Measurements from ENCODE around the gene GPC6.

Gene GPC6

DNA sequence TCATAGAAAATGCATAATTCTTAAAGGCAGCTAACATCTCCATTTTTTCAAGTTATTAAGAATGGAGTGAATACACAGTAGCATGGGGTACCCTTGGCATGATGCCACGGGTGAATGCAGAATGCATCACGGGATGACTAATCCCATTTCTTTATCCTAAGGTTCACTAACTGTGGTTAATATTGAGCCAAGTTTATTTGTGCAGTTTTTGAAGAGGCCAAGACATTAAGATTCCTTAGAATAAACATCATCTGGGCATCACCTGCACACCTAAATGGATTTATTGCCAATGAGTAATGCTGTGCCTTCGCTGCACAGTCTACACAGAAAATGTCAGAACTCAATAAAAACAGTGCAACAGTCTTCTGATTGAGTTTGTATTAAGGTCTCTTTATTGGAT is 333.1 kb downstream of the GPC6 start:
- CTCF ChIA-PET, result interaction anchor here (0.7 kb wide), 1 partner anchor 85 kb away, joined by 3 read pairs; no protein-coding TSS in a partner anchor
- DNase-seq (ENCODE audit: extremely low spot score), result no peak
- no peak for TF ChIP-seq ARNT (IDR thresholded peaks at IDR 0.05)
- TF ChIP-seq L3MBTL2 (conservative IDR thresholded peaks at IDR 0.05), result no peak
- no peak for TF ChIP-seq FOXA1 (IDR thresholded peaks at IDR 0.05)
- TF ChIP-seq NFRKB (IDR thresholded peaks at IDR 0.05), result no peak
- TF ChIP-seq CTBP1 (IDR thresholded peaks at IDR 0.05; ENCODE audit: borderline replicate concordance), result no peak
- TF ChIP-seq, protein P1, sequence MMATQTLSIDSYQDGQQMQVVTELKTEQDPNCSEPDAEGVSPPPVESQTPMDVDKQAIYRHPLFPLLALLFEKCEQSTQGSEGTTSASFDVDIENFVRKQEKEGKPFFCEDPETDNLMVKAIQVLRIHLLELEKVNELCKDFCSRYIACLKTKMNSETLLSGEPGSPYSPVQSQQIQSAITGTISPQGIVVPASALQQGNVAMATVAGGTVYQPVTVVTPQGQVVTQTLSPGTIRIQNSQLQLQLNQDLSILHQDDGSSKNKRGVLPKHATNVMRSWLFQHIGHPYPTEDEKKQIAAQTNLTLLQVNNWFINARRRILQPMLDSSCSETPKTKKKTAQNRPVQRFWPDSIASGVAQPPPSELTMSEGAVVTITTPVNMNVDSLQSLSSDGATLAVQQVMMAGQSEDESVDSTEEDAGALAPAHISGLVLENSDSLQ (IDR thresholded peaks at IDR 0.05), result no peak
- no peak for TF ChIP-seq FOXK2 (IDR thresholded peaks at IDR 0.05)
- TF ChIP-seq BHLHE40 (IDR thresholded peaks at IDR 0.05; ENCODE audit: borderline replicate concordance), result no peak
- TF ChIP-seq HDGF (IDR thresholded peaks at IDR 0.05; ENCODE audit: borderline replicate concordance), result no peak
- TF ChIP-seq TARDBP (IDR thresholded peaks at IDR 0.05), result no peak
- no peak for TF ChIP-seq ZNF384 (IDR thresholded peaks at IDR 0.05)
- no peak for TF ChIP-seq SUZ12 (IDR thresholded peaks at IDR 0.05)
- TF ChIP-seq ELF4 (IDR thresholded peaks at IDR 0.05), result no peak
- TF ChIP-seq LEF1 (IDR thresholded peaks at IDR 0.05; ENCODE audit: borderline replicate concordance), result no peak
- TF ChIP-seq FOXM1 (IDR thresholded peaks at IDR 0.05; ENCODE audit: borderline replicate concordance), result no peak
- no peak for TF ChIP-seq SP1 (IDR thresholded peaks at IDR 0.05)
- POLR2A ChIA-PET, result no interaction called here

DNA sequence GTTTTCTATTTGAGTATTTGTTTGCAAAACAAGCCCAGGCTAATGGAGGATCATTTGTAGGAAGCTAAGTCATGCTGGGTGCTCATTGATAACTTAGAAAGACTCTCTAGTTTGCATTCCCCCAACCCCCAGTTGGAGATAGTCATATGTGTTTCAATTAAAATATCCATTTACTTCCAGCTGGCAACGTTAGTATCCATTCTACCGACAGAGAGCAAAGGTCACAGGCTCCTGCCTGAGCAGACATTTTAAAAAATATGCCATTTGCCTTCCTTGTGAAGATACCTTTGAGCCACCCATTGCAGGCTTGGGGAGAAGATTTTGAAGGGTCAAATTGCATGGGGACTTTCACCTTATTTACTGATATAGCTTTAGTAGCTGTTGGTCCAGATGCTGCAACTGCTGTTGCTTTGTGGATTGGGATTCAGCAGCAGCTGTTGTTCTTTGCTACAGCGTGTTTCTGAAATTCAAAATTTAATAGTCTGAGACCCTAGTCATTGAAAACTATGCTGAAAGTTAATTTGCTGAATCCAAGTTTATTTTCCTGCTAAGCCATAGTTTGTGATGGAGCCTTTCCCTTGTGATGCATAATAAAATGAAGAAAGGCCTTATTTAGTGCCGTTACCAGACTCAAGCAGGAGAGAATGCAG is 335.1 kb downstream of the GPC6 start:
- POLR2A ChIA-PET, result no interaction called here
- TF ChIP-seq LEF1 (IDR thresholded peaks at IDR 0.05; ENCODE audit: borderline replicate concordance) (no peak), ZNF384 (IDR thresholded peaks at IDR 0.05) (no peak)
- no peak for DNase-seq (ENCODE audit: extremely low spot score)
- CTCF ChIA-PET, result no interaction called here

DNA sequence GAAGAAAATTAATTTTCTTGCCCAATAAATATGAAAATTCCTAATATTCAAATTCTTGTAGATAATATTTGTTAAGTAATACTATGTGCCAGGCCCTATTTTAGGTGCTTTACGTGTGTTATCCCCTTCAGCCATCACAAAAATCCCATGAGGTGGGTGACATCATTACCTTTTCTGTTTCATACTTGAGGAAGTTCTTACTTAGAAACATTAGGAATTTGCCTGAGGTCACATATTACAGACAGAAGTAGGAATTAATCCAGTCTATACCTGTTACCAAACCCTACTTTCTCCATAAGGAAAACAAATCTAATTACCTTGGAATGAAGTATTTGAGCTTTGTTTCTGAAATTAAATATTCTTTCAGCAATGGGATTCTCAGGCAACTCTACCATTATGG is 336.1 kb downstream of the GPC6 start:
- POLR2A ChIA-PET, result no interaction called here

DNA sequence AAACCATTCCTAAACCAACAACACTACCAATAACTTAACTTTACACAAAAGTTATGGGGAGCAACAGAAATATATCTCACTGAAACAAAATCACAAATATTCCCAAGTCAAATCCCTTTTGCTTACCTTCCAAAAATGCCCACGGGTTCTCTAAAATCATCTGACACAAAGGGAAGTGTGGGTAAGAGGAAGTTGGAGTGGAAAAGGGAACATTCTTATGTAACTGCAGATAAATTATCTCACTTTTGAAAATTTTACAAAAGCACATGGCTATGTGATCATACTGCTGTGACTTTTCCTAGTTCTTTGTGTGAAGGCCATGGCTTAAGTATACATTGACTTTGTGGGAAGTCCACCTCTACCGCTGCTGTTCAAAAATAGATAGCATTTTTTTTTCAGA is 350.5 kb downstream of the GPC6 start:
- ChIA-PET POLR2A (no interaction called here), CTCF (interaction anchor here (0.6 kb wide), 1 partner anchor 676 kb away, joined by 3 read pairs; no protein-coding TSS in a partner anchor)
- DNase-seq (ENCODE audit: extremely low spot score), result no peak
- TF ChIP-seq ZNF384 (IDR thresholded peaks at IDR 0.05) (no peak), BHLHE40 (IDR thresholded peaks at IDR 0.05; ENCODE audit: borderline replicate concordance) (no peak), HDGF (IDR thresholded peaks at IDR 0.05; ENCODE audit: borderline replicate concordance) (no peak), LEF1 (IDR thresholded peaks at IDR 0.05; ENCODE audit: borderline replicate concordance) (no peak), ELF4 (IDR thresholded peaks at IDR 0.05) (no peak), CTBP1 (IDR thresholded peaks at IDR 0.05; ENCODE audit: borderline replicate concordance) (no peak), FOXK2 (IDR thresholded peaks at IDR 0.05) (no peak), L3MBTL2 (conservative IDR thresholded peaks at IDR 0.05) (no peak), ARNT (IDR thresholded peaks at IDR 0.05) (no peak)
- TF ChIP-seq, protein P1 (IDR thresholded peaks at IDR 0.05), result no peak

More for the DNA sequence above, 336.1 kb downstream of the GPC6 start:
- TF ChIP-seq ARNT (IDR thresholded peaks at IDR 0.05) (no peak), L3MBTL2 (conservative IDR thresholded peaks at IDR 0.05) (no peak), SP1 (IDR thresholded peaks at IDR 0.05) (no peak)
- CTCF ChIA-PET, result interaction anchor here (0.7 kb wide), 1 partner anchor 653 kb away, joined by 5 read pairs; no protein-coding TSS in a partner anchor
- no peak for DNase-seq (ENCODE audit: extremely low spot score)

DNA sequence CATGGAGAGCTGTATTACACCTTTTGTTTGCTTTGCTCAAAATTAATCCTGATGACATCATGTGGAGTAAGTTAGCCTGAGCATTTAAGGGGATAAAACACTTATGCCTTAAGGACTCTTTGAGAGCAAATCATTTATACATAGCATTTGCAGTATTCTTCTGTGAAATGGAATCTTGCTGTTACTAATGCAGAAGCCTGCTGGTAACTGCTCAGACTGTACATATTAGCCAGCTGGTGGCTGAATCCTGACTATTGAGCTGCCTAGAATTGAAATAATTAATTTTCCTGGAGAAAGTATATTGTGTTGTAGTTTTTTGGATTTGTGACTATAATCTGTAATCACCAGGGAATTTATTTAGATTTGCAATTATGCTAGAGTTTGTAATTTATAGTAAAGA is 363.2 kb downstream of the GPC6 start:
- no peak for TF ChIP-seq FOXM1 (IDR thresholded peaks at IDR 0.05; ENCODE audit: borderline replicate concordance)
- TF ChIP-seq FOXK2 (IDR thresholded peaks at IDR 0.05), result no peak
- TF ChIP-seq ELF4 (IDR thresholded peaks at IDR 0.05), result no peak
- no peak for TF ChIP-seq FOXA1 (IDR thresholded peaks at IDR 0.05)
- TF ChIP-seq ZNF384 (IDR thresholded peaks at IDR 0.05), result no peak
- TF ChIP-seq CTBP1 (IDR thresholded peaks at IDR 0.05; ENCODE audit: borderline replicate concordance), result no peak
- no peak for TF ChIP-seq SUZ12 (IDR thresholded peaks at IDR 0.05)
- no peak for TF ChIP-seq HDGF (IDR thresholded peaks at IDR 0.05; ENCODE audit: borderline replicate concordance)
- TF ChIP-seq L3MBTL2 (conservative IDR thresholded peaks at IDR 0.05), result no peak
- no peak for TF ChIP-seq LEF1 (IDR thresholded peaks at IDR 0.05; ENCODE audit: borderline replicate concordance)
- TF ChIP-seq ARNT (IDR thresholded peaks at IDR 0.05), result no peak
- TF ChIP-seq NFRKB (IDR thresholded peaks at IDR 0.05), result no peak
- TF ChIP-seq, protein P1 (IDR thresholded peaks at IDR 0.05), result no peak
- POLR2A ChIA-PET, result no interaction called here
- DNase-seq (ENCODE audit: extremely low spot score), result no peak

DNA sequence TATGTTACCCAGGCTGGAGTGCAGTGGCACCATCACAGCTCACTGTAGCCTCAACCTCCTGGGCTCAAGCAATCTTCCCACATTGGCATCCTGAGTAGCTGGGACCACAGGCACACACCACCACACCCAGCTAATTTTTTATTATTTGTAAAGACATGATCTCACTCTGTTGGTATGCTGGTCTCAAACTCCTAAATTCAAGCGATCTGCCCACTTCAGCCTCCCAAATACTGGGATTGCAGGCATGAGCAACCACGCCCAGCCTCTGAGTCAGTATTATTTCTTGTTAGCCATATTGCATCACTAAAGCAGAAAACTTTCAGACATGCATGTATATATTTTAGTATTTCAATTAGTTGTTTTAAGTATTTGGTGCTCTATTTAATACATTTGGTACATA is 376.4 kb downstream of the GPC6 start:
- CTCF ChIA-PET, result no interaction called here
- POLR2A ChIA-PET, result no interaction called here
- TF ChIP-seq FOXK2 (IDR thresholded peaks at IDR 0.05), result no peak
- DNase-seq (ENCODE audit: extremely low spot score), result no peak

More for the DNA sequence above, 363.2 kb downstream of the GPC6 start:
- CTCF ChIA-PET, result interaction anchor here (0.6 kb wide), 1 partner anchor 10 kb away, joined by 3 read pairs; no protein-coding TSS in a partner anchor

DNA sequence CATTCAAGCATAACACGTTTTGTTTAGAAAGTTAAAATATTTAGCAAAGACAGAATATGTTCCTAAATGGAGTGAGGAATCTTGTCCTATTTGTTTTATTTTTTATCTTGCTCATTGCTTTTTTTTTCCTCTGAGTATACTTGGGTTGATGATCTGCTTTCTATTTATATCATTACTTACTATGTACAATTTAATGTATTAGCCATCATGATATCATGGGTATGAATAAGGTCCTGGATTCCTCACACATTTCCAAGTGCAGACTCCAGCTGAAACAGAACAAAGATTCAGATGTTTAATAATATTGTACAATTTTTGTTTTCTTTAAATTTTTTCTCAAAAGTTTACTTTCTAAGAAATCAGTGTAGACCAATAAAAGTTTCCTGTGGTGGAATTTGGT is 388.2 kb downstream of the GPC6 start:
- DNase-seq (ENCODE audit: extremely low spot score), result no peak
- TF ChIP-seq ELF4 (IDR thresholded peaks at IDR 0.05) (no peak), SUZ12 (IDR thresholded peaks at IDR 0.05) (no peak), BHLHE40 (IDR thresholded peaks at IDR 0.05; ENCODE audit: borderline replicate concordance) (no peak), NFRKB (IDR thresholded peaks at IDR 0.05) (no peak)
- CTCF ChIA-PET, result no interaction called here
- POLR2A ChIA-PET, result no interaction called here
